HEK293 (cell line): Measurements from ENCODE around the gene CCHCR1.

Experiments
- ATF2 ChIP-seq: fragments of 450-650 bp; formaldehyde crosslinking; IDR thresholded peaks from 2 replicates; pipeline ENCODE4 v1.5.1; 2016; ENCODE audit warnings: missing biosample characterization, missing genetic modification characterization, low read depth
- CTCF ChIP-seq: fragments of 450-650 bp; formaldehyde crosslinking; IDR thresholded peaks from 2 replicates; pipeline ENCODE4 v1.5.1; 2016; ENCODE audit warnings: missing biosample characterization, missing genetic modification characterization
- ELK4 ChIP-seq: IDR thresholded peaks from 2 replicates; pipeline ENCODE4 v1.6.1; 2011; ENCODE audit warnings: mild to moderate bottlenecking, low read depth, low read length, borderline replicate concordance
- GFI1B ChIP-seq: fragments of 450-650 bp; formaldehyde crosslinking; IDR thresholded peaks from 2 replicates; pipeline ENCODE4 v1.5.1; 2016; ENCODE audit warnings: missing biosample characterization, missing genetic modification characterization
- GLIS1 ChIP-seq: fragments of 450-650 bp; formaldehyde crosslinking; IDR thresholded peaks from 2 replicates; pipeline ENCODE4 v1.5.1; 2016; ENCODE audit warnings: missing biosample characterization, missing genetic modification characterization
- KLF17 ChIP-seq: fragments of 450-650 bp; formaldehyde crosslinking; IDR thresholded peaks from 2 replicates; pipeline ENCODE4 v1.5.1; 2016; ENCODE audit warnings: missing biosample characterization, missing genetic modification characterization
- MEIS1 ChIP-seq: sonication (generic); formaldehyde crosslinking; IDR thresholded peaks from 2 replicates; pipeline ENCODE4 v1.8.1; 2022; ENCODE audit warnings: missing genetic modification reagents, mild to moderate bottlenecking, borderline replicate concordance
- PRDM2 ChIP-seq: fragments of 450-650 bp; formaldehyde crosslinking; IDR thresholded peaks from 2 replicates; pipeline ENCODE4 v1.5.1; 2016; ENCODE audit warnings: missing biosample characterization, missing genetic modification characterization, borderline replicate concordance
- SP3 ChIP-seq: fragments of 450-650 bp; formaldehyde crosslinking; IDR thresholded peaks from 2 replicates; pipeline ENCODE4 v1.5.1; 2016; ENCODE audit warnings: missing biosample characterization, missing genetic modification characterization
- ZNF133 ChIP-seq: fragments of 450-650 bp; formaldehyde crosslinking; IDR thresholded peaks from 2 replicates; pipeline ENCODE4 v1.5.1; 2016; ENCODE audit warnings: missing biosample characterization, missing genetic modification characterization
- ZNF140 ChIP-seq: fragments of 450-650 bp; formaldehyde crosslinking; IDR thresholded peaks from 2 replicates; pipeline ENCODE4 v1.5.1; 2016; ENCODE audit warnings: missing biosample characterization, missing genetic modification characterization
- ZNF155 ChIP-seq: fragments of 450-650 bp; formaldehyde crosslinking; IDR thresholded peaks from 2 replicates; pipeline ENCODE4 v1.5.1; 2016; ENCODE audit warnings: missing biosample characterization, missing genetic modification characterization
- ZNF214 ChIP-seq: fragments of 450-650 bp; formaldehyde crosslinking; IDR thresholded peaks from 2 replicates; pipeline ENCODE4 v1.5.1; 2017; ENCODE audit warnings: missing biosample characterization, mild to moderate bottlenecking, missing genetic modification characterization, borderline replicate concordance
- ZNF223 ChIP-seq: fragments of 450-650 bp; formaldehyde crosslinking; IDR thresholded peaks from 2 replicates; pipeline ENCODE4 v1.5.1; 2016; ENCODE audit warnings: missing biosample characterization, missing genetic modification characterization
- ZNF23 ChIP-seq: fragments of 450-650 bp; formaldehyde crosslinking; IDR thresholded peaks from 2 replicates; pipeline ENCODE4 v1.5.1; 2016; ENCODE audit warnings: missing biosample characterization, missing genetic modification characterization, borderline replicate concordance
- ZNF24 ChIP-seq: fragments of 450-650 bp; formaldehyde crosslinking; IDR thresholded peaks from 2 replicates; pipeline ENCODE4 v1.5.1; 2016; ENCODE audit warnings: missing biosample characterization, missing genetic modification characterization
- ZNF404 ChIP-seq: fragments of 450-650 bp; formaldehyde crosslinking; IDR thresholded peaks from 2 replicates; pipeline ENCODE4 v1.5.1; 2017; ENCODE audit warnings: missing biosample characterization, missing genetic modification characterization
- ZNF433 ChIP-seq: fragments of 450-650 bp; formaldehyde crosslinking; IDR thresholded peaks from 2 replicates; pipeline ENCODE4 v1.5.1; 2016; ENCODE audit warnings: missing biosample characterization, missing genetic modification characterization, low read depth
- ZNF449 ChIP-seq: fragments of 450-650 bp; formaldehyde crosslinking; IDR thresholded peaks from 2 replicates; pipeline ENCODE4 v1.5.1; 2017; ENCODE audit warnings: missing biosample characterization, mild to moderate bottlenecking, missing genetic modification characterization, moderate library complexity
- ZNF513 ChIP-seq: fragments of 450-650 bp; IDR thresholded peaks from 2 replicates; pipeline ENCODE4 v1.5.1; 2018; ENCODE audit warnings: missing biosample characterization, missing genetic modification characterization
- ZNF777 ChIP-seq: fragments of 450-650 bp; formaldehyde crosslinking; IDR thresholded peaks from 2 replicates; pipeline ENCODE4 v1.5.1; 2017; ENCODE audit warnings: missing biosample characterization, missing genetic modification characterization, borderline replicate concordance
- ZNF785 ChIP-seq: fragments of 450-650 bp; formaldehyde crosslinking; IDR thresholded peaks from 2 replicates; pipeline ENCODE4 v1.5.1; 2016; ENCODE audit warnings: missing biosample characterization, missing genetic modification characterization
- ZNF792 ChIP-seq: fragments of 450-650 bp; formaldehyde crosslinking; IDR thresholded peaks from 2 replicates; pipeline ENCODE4 v1.5.1; 2016; ENCODE audit warnings: missing biosample characterization, missing genetic modification characterization

Gene CCHCR1

DNA sequence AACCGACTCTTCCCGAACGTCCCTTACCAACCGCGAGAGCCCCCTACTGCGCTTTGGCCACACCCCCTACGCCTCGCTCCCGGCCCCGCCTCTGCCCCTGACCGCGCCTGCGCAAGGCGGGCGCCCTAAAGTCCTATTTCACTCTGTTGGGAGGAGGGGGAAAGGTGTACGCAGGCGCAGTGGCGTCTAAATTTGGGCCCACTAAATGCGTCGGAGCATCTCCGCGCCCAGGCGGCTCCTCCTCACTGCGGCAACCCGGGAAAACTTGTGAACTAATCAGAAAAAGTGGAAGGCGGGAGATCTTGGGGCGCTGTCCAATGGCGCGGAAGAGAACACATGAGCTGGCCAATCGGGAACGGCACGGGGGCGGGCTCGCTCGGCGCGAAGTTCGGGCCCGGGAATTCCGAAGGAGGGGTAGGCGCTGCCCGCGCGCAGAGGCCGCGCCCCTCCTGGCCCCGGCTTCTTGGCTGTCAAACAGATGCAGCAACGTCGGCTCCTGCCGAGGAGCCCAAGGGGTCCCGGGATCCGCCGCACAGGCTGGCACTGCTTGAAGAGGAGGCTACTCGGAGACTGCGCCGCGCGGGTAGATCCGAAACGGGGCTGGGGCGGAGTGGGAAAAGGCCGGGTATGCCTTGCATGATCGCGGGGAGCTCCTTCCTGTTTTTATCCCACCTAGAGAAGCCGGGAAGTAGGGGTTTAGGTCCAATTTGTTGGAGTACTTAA, 699 bp upstream of the CCHCR1 start, which contains the start of gene TCF19 (continued):
- TF ChIP-seq ZNF513 (tag by site-specific recombination) (no peak), PRDM2 (no peak), ZNF24 (tag by site-specific recombination) (peak; percentile 54; the same call in 1 of the 2 replicates), ZNF155 (tag by site-specific recombination) (no peak), ZNF433 (no peak), ZNF777 (tag by site-specific recombination) (no peak), GFI1B (no peak), CTCF (tag by site-specific recombination) (no peak), ZNF449 (tag by site-specific recombination) (no peak), KLF17 (peak; percentile 53; the same call in 1 of the 2 replicates), ZNF785 (no peak), ZNF140 (tag by site-specific recombination) (no peak), ATF2 (tag by site-specific recombination) (no peak), GLIS1 (tag by site-specific recombination) (peak; percentile 92), SP3 (peak; percentile 92), ZNF23 (tag by site-specific recombination) (no peak), ZNF404 (tag by site-specific recombination) (no peak), ELK4 (no peak), MEIS1 (CRISPR knock-in tag) (no peak), ZNF214 (tag by site-specific recombination) (no peak), ZNF133 (tag by site-specific recombination) (no peak), ZNF223 (no peak), ZNF792 (tag by site-specific recombination) (no peak)
